Muscle of leg (tissue), 11 donors: ENCODE results near the gene PPP4R3C. TPM values are rescaled to one million over a fixed set of nuclear protein-coding genes. Genes with fewer than 3 reads are reported as not detected.
"Not testable (repeated sequence)": the region's sequence is repeated elsewhere in the genome, so short reads cannot be mapped to it uniquely, and the experiment has no call there.

Experiments
- DNase-seq: peaks from one replicate; pipeline ENCODE4 v3.0.0; 2013
- H3K27ac ChIP-seq: one replicate; pipeline ENCODE4 v1.5.1; 2013; ENCODE audit warnings: mild to moderate bottlenecking, low read length, control low read depth
- H3K27me3 ChIP-seq: one replicate; pipeline ENCODE4 v1.6.1; 2013; ENCODE audit warnings: low read length; ENCODE audit not compliant: control insufficient read depth, insufficient read depth
- H3K36me3 ChIP-seq: one replicate; pipeline ENCODE4 v1.6.1; 2013; ENCODE audit warnings: low read length; ENCODE audit not compliant: control insufficient read depth, insufficient read depth
- H3K4me1 ChIP-seq: one replicate; pipeline ENCODE4 v1.6.1; 2013; ENCODE audit warnings: low read length; ENCODE audit not compliant: control insufficient read depth, insufficient read depth
- H3K4me3 ChIP-seq: one replicate; pipeline ENCODE4 v1.5.1; 2013; ENCODE audit warnings: low read length, control low read depth
- H3K9me3 ChIP-seq: replicated peaks from 2 replicates; pipeline ENCODE4 v1.6.1; 2013; ENCODE audit warnings: low read depth, low read length; ENCODE audit not compliant: control insufficient read depth
- WGBS: methylation state at CpG from one replicate; pipeline ENCODE4 v1.1.5; 2013; ENCODE audit warnings: missing lambda C conversion rate; ENCODE audit not compliant: insufficient coverage; 5-methylcytosine and 5-hydroxymethylcytosine counted together
- polyA plus RNA-seq, 8 donors: library from polyadenylated mRNA; unstranded; fragments of 120-200 nt; gene quantifications; one replicate each; pipeline versions ENCODE4 v1.2.1 to v1.2.3, GENCODE V29; 2013; ENCODE audit warnings: inconsistent platforms in 1 of 8, low replicate concordance in 1 of 8; ENCODE audit not compliant: insufficient read length in 8 of 8, insufficient read depth in 1 of 8
- total RNA-seq: library from RNA; stranded (reverse); fragments of 120-200 nt; gene quantifications from one replicate; pipeline ENCODE4 v1.2.4, GENCODE V29; 2013

The PPP4R3C gene
- total and polyA plus RNA-seq, 9 donors: not detected

DNA sequence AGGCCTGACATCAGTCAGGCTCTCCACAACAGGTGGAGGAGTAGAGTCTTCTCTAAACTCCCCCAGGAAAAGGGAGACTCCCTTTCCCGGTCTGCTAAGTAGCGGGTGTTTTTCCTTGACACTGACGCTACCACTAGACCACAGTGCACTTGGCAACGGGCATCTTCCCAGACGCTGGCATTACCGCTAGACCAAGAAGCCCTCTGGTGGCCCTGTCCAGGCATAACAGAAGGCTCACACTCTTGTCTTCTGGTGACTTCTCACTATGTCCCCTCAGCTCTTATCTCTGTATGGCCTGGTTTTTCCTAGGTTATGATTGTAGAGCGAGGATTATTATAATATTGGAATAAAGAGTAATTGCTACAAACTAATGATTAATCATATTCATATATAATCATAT is 20.7 kb downstream of the PPP4R3C start:
- H3K4me3 ChIP-seq, H3K4me1 ChIP-seq, DNase-seq, H3K27ac ChIP-seq, H3K36me3 ChIP-seq, H3K27me3 ChIP-seq, H3K9me3 ChIP-seq: not testable (repeated sequence)
- WGBS: 93% methylated on average over 3 of the region's 7 CpGs

DNA sequence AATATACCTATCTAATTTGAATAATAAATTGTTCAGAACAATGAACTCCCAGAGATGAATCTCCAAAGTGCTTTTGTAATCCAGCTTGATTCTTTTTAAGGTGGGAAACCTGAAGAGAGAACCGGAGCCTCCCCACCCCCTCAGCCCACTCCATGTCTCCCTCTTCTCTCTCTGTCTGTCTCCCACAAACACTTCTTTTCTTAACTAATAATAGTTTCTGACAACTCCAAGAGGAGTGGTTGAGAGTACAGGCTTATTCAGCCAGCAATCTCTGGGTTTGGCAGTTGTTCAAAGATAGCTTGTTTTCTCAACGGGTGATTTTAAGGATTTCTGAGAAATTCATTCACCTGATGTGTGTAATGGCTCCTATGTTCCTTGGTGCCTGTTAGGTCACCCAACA is 23.4 kb downstream of the PPP4R3C start:
- no CpG with 5 or more reads among the region's 2 CpGs for WGBS
- Histone ChIP-seq H3K27me3 (no peaks in the 10 kb centered on the region), H3K9me3 (no peaks in the 10 kb centered on the region), H3K27ac (no peak overlapping the region), H3K36me3 (no peaks in the 10 kb centered on the region), H3K4me1 (no peaks in the 10 kb centered on the region), H3K4me3 (no peak overlapping the region)
- peak; percentile 1 for DNase-seq

DNA sequence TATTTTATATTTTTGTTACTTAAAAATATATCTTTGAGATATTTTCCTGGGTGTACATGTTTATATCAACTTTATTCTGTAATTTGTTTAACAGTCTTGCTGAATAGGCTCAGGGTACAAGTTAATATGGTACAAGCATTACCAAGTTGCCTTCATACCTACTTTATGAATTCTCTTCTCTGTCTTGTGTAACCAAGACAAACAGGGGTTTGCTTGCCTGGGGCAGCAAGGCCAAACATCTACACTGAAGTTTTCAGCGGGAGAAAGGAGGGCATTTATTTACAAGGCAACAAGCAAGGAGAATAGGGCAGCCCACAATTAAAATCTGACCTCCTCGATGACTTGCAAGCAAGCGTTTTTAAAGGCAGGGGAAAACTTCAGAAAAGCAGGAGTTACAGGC is 24.2 kb downstream of the PPP4R3C start:
- H3K9me3 ChIP-seq: no peaks in the 10 kb centered on the region
- no peaks in the 10 kb centered on the region for H3K27me3 ChIP-seq
- DNase-seq: no peak
- no peaks in the 10 kb centered on the region for H3K36me3 ChIP-seq
- 80% methylated on average over 1 of the region's 3 CpGs for WGBS
- H3K4me1 ChIP-seq: no peaks in the 10 kb centered on the region
- H3K27ac ChIP-seq: no peak overlapping the region
- H3K4me3 ChIP-seq: no peak overlapping the region

DNA sequence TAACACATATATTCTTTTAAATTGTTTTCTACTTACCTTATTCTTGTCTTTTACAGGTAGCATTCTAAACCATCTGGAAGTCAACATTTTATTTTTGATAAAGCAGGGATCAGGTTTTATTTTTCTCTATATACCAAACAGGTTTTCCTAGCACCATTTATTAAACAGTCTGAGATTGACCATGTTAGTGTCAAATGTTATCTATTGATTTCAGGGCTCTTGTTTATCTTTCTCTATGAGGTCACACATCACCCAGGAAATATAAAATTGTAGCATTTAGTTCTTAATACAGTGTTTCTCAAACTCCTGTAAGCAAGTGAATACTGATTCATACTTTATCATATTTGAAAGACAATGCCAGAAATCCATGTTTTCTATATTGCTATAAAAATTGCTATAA is 28.1 kb downstream of the PPP4R3C start:
- no peak overlapping the region for H3K27ac ChIP-seq
- DNase-seq: no peak
- H3K36me3 ChIP-seq: no peaks in the 10 kb centered on the region
- no peaks in the 10 kb centered on the region for H3K27me3 ChIP-seq
- H3K4me1 ChIP-seq: no peaks in the 10 kb centered on the region
- no peaks in the 10 kb centered on the region for H3K9me3 ChIP-seq
- H3K4me3 ChIP-seq: no peak overlapping the region

Other genes with a start within 250 kb of the PPP4R3C start
- gene DCAF8L2, start 127.0 kb upstream of the PPP4R3C start, total RNA-seq: not detected
- gene DCAF8L2, start 127.0 kb upstream of the PPP4R3C start, polyA plus RNA-seq: not detected